Glomerular visceral epithelial cell (primary cell): ENCODE results near the gene LIPC.

Experiments used
- DNase-seq: peaks from one replicate; pipeline ENCODE4 v3.0.0-alpha.2; 2016; ENCODE audit errors: extremely low spot score

The LIPC gene

GRCh38 chr15:58616171-58616570, 184.4 kb downstream of the LIPC start:
- no peak for DNase-seq
